Activated T-cell treated with anti-CD3 and anti-CD28 coated beads for 48 hours (primary cell): ENCODE measurements around the gene FOXO3B.
A peak's percentile ranks its signal among the peaks of the same experiment; 100 is the strongest.
"Not testable (repeated sequence)": the region's sequence is repeated elsewhere in the genome, so short reads cannot be mapped to it uniquely, and the experiment has no call there.

Source experiments
- DNase-seq: peaks from one replicate; pipeline ENCODE4 v3.0.0-alpha.2; 2020; ENCODE audit warnings: low read depth

The FOXO3B gene

GRCh38 chr17:18681767-18682571 lies at the start of gene FOXO3B:
Gene FOXO3B, minus strand, starts transcription at chr17:18682314. Its CDS starts 663 bp downstream, at chr17:18681651.
- DNase-seq, result peak; percentile 59

GRCh38 chr17:18723509-18723908 lies 41.4 kb upstream of the FOXO3B start:
- not testable (repeated sequence) for DNase-seq

- DNase-seq, result not testable (repeated sequence)
Observed at GRCh38 chr17:18722612-18723011, 40.5 kb upstream of the FOXO3B start.

- not testable (repeated sequence) for DNase-seq
Observed at GRCh38 chr17:18721775-18722547, 39.8 kb upstream of the FOXO3B start.

- not testable (repeated sequence) for DNase-seq
Observed at GRCh38 chr17:18719428-18720110, 37.5 kb upstream of the FOXO3B start.

GRCh38 chr17:18718643-18719427 lies 36.7 kb upstream of the FOXO3B start:
- not testable (repeated sequence) for DNase-seq

GRCh38 chr17:18712354-18712999 lies 30.4 kb upstream of the FOXO3B start:
- DNase-seq, result peak; percentile 46

GRCh38 chr17:18708215-18708614 lies 26.1 kb upstream of the FOXO3B start:
- DNase-seq, result not testable (repeated sequence)

GRCh38 chr17:18705955-18706354 lies 23.8 kb upstream of the FOXO3B start:
- not testable (repeated sequence) for DNase-seq

GRCh38 chr17:18698473-18699103 lies 16.5 kb upstream of the FOXO3B start:
- DNase-seq, result not testable (repeated sequence)

- not testable (repeated sequence) for DNase-seq
Observed at GRCh38 chr17:18695143-18695542, 13.0 kb upstream of the FOXO3B start.

GRCh38 chr17:18682668-18683067 lies 554 bp upstream of the FOXO3B start:
- DNase-seq, result not testable (repeated sequence)

GRCh38 chr17:18677381-18677780 lies 4.7 kb downstream of the FOXO3B start:
- DNase-seq, result not testable (repeated sequence)

- DNase-seq, result not testable (repeated sequence)
Observed at GRCh38 chr17:18676928-18677327, 5.2 kb downstream of the FOXO3B start.

GRCh38 chr17:18672395-18673227 lies 9.5 kb downstream of the FOXO3B start:
- DNase-seq, result not testable (repeated sequence)

GRCh38 chr17:18668625-18669024 lies 13.5 kb downstream of the FOXO3B start:
- DNase-seq, result not testable (repeated sequence)

GRCh38 chr17:18667535-18667934 lies 14.6 kb downstream of the FOXO3B start:
- DNase-seq, result not testable (repeated sequence)

GRCh38 chr17:18666326-18666725 lies 15.8 kb downstream of the FOXO3B start:
- not testable (repeated sequence) for DNase-seq

GRCh38 chr17:18661924-18662624 lies 20.0 kb downstream of the FOXO3B start:
- not testable (repeated sequence) for DNase-seq
